GM12878 (cell line): Measurements from ENCODE around the gene EED. TPM values are rescaled to one million over a fixed set of nuclear protein-coding genes. Genes with fewer than 3 reads are reported as not detected.
"Not testable (repeated sequence)": the region's sequence is repeated elsewhere in the genome, so short reads cannot be mapped to it uniquely, and the experiment has no call there.

Experiments used
- ATAC-seq: fragments of 200-7000 bp; cut with Tn5 transposase; 3 replicates; pipeline ENCODE4 v1.9.1; 2020; ENCODE audit warnings: mild to moderate bottlenecking, moderate library complexity
- BruUV-seq: library from RNA; stranded (reverse); fragments of 400-500 nt; replicated peaks from 2 replicates; lab custom pipeline; 2021; lab: Mats Ljungman, UMichigan
- CTCF ChIA-PET: fragments of 300-600 bp; sonication (Branson Sonifier 250); formaldehyde crosslinking; extraction: SDS; loops from one replicate; lab custom pipeline; 2021; ENCODE audit warnings: inconsistent platforms; lab: Yijun Ruan, JAX
- POLR2A ChIA-PET: fragments of 350-600 bp; formaldehyde crosslinking; extraction: SDS; loops from one replicate; lab custom pipeline; 2021; ENCODE audit warnings: inconsistent platforms; lab: Charles Lee
- RAD21 ChIA-PET: fragments of 300-600 bp; sonication (Branson Sonifier 250); formaldehyde crosslinking; loops from one replicate; lab custom pipeline; 2023; ENCODE audit warnings: antibody characterized with exemption; ENCODE audit not compliant: unreplicated experiment; lab: Charles Lee
- SMC1A ChIA-PET: fragments of 300-600 bp; sonication (Branson Sonifier 250); formaldehyde crosslinking; loops from one replicate; lab custom pipeline; 2023; ENCODE audit not compliant: unreplicated experiment, uncharacterized antibody; lab: Charles Lee
- DNase-seq: peaks from one replicate; pipeline ENCODE4 v3.0.0-alpha.2; 2011; ENCODE audit warnings: low read depth, low spot score
- FAIRE-seq: peaks from 3 replicates; lab custom pipeline; 2011; peaks lifted over from hg19 to GRCh38; lab: Jason Lieb, UNC
- H2AFZ ChIP-seq: 2 replicates; pipeline ENCODE4 v1.6.0; 2011; ENCODE audit warnings: low read depth, low read length, control low read depth; ENCODE audit not compliant: control insufficient read depth
- H3K27ac ChIP-seq: 2 replicates; pipeline ENCODE4 v1.5.1; 2011; ENCODE audit warnings: control low read depth; ENCODE audit not compliant: control insufficient read depth, insufficient read depth
- H3K27me3 ChIP-seq, 2 experiments: replicated peaks in 1 of 2; 2 replicates each; pipeline versions ENCODE4 v1.6.0 to v1.6.1; 2011; ENCODE audit warnings: low read length in 1 of 2; ENCODE audit not compliant: control insufficient read depth in 2 of 2, insufficient read depth in 2 of 2
- H3K36me3 ChIP-seq, 2 experiments: 2 replicates each; pipeline ENCODE4 v1.5.1; 2011; ENCODE audit warnings: low read length in 1 of 2; ENCODE audit not compliant: control insufficient read depth in 2 of 2, insufficient read depth in 2 of 2
- H3K4me1 ChIP-seq: 2 replicates; pipeline ENCODE4 v1.6.1; 2011; ENCODE audit warnings: mild to moderate bottlenecking, low read length, moderate library complexity, mixed read lengths; ENCODE audit not compliant: control insufficient read depth, insufficient read depth
- H3K4me2 ChIP-seq: 2 replicates; pipeline ENCODE4 v1.6.0; 2011; ENCODE audit warnings: control low read depth; ENCODE audit not compliant: control insufficient read depth, insufficient read depth
- H3K4me3 ChIP-seq: fragments of 200-600 bp; sonication (generic); 2 replicates; pipeline ENCODE4 v1.5.1; 2016
- H3K79me2 ChIP-seq: 2 replicates; pipeline ENCODE4 v1.6.0; 2011; ENCODE audit warnings: low read length; ENCODE audit not compliant: control insufficient read depth, insufficient read depth
- H3K9ac ChIP-seq: 2 replicates; pipeline ENCODE4 v1.8.0; 2011; ENCODE audit warnings: low read length, control low read depth, mixed read lengths; ENCODE audit not compliant: control insufficient read depth, insufficient read depth
- H3K9me3 ChIP-seq: replicated peaks from 3 replicates; pipeline ENCODE4 v1.5.1; 2011; ENCODE audit warnings: mild to moderate bottlenecking, low read length; ENCODE audit not compliant: control insufficient read depth, insufficient read depth
- H4K20me1 ChIP-seq: 2 replicates; pipeline ENCODE4 v1.6.0; 2011; ENCODE audit not compliant: control insufficient read depth, insufficient read depth
- MTA2 ChIP-seq: fragments of 450-650 bp; IDR thresholded peaks from 2 replicates; pipeline ENCODE4 v1.6.1; 2016; ENCODE audit warnings: low read depth, mild to moderate bottlenecking, moderate library complexity
- POLR2AphosphoS2 ChIP-seq: IDR thresholded peaks from 2 replicates; pipeline ENCODE4 v1.6.1; 2011; ENCODE audit warnings: low read depth, mild to moderate bottlenecking, low read length, improper control_type of control experiment, moderate library complexity
- STAT3 ChIP-seq: IDR thresholded peaks from 2 replicates; pipeline ENCODE4 v1.6.1; 2011; ENCODE audit warnings: low read depth, low read length, improper control_type of control experiment
- SUPT20H ChIP-seq: IDR thresholded peaks from 2 replicates; pipeline ENCODE4 v1.6.1; 2011; ENCODE audit warnings: low read depth, mild to moderate bottlenecking, low read length, moderate library complexity, borderline replicate concordance; ENCODE audit not compliant: control insufficient read depth
- ZNF217 ChIP-seq: fragments of 450-650 bp; IDR thresholded peaks from 2 replicates; pipeline ENCODE4 v1.6.1; 2017; ENCODE audit warnings: antibody characterized with exemption, mild to moderate bottlenecking
- WGBS: methylation state at CpG from one replicate; pipeline ENCODE4 v1.1.6; 2016; ENCODE audit warnings: low lambda C conversion rate; ENCODE audit not compliant: insufficient replicate concordance, insufficient coverage; ENCODE audit errors: missing lambda C conversion rate; 5-methylcytosine and 5-hydroxymethylcytosine counted together
- in situ Hi-C: fragments of 300-500 bp; cut with MboI; formaldehyde crosslinking; loops from 9 replicates; pipeline ENCODE4 v1.14.3; 2018; ENCODE audit warnings: mixed read lengths
- intact Hi-C: fragments of 100-400 bp; cut with micrococcal nuclease; formaldehyde crosslinking; loops from one replicate; pipeline ENCODE4 v1.14.2; 2022; ENCODE audit not compliant: unreplicated experiment
- polyA plus RNA-seq, 11 experiments: library from polyadenylated mRNA; depleted of rRNA in 4 of 11; unstranded in 6 of 11; stranded (reverse) in 5 of 11; fragments of >200 nt; fragmentation: Nextera tagmentation in 4 of 11; fragmentation: Illumina TruSeq in 1 of 11; extraction: Ambion mirVana in 4 of 11; extraction: Trizol in 1 of 11; gene quantifications; 1 replicate in 1 of 11; 2 replicates in 10 of 11; pipeline versions ENCODE4 v1.2.1 to v1.2.3, GENCODE V29; 2011 to 2016; ENCODE audit warnings: inconsistent platforms in 2 of 11, missing spikeins in 2 of 11, low read depth in 1 of 11
- total RNA-seq, 4 experiments: library from RNA; depleted of rRNA in 3 of 4; stranded (reverse); fragments of >200 nt in 3 of 4; fragmentation: Illumina TruSeq in 1 of 4; extraction: Trizol in 1 of 4; gene quantifications; 2 replicates each; pipeline versions ENCODE4 v1.2.1 to v1.2.3, GENCODE V29; 2013 to 2021
- TF ChIP-seq, protein P1 (sequence below): IDR thresholded peaks from 2 replicates; pipeline ENCODE4 v1.6.1; 2011; ENCODE audit warnings: mild to moderate bottlenecking, low read depth, low read length, moderate library complexity; ENCODE audit not compliant: insufficient replicate concordance
- TF ChIP-seq, protein P2 (sequence below): IDR thresholded peaks from 2 replicates; pipeline ENCODE4 v1.6.1; 2011; ENCODE audit warnings: low read depth, low read length, improper control_type of control experiment, borderline replicate concordance
- TF ChIP-seq, protein P3 (sequence below): IDR thresholded peaks from 2 replicates; pipeline ENCODE4 v1.6.1; 2011; ENCODE audit warnings: low read depth, mild to moderate bottlenecking, low read length, moderate library complexity, borderline replicate concordance; ENCODE audit errors: extremely low read depth
- TF ChIP-seq, protein P4 (sequence below): fragments of 450-650 bp; IDR thresholded peaks from 2 replicates; pipeline ENCODE4 v1.6.1; 2017; ENCODE audit warnings: borderline replicate concordance

Gene EED
- total and polyA plus RNA-seq, 10 of the 15 experiments (the other 5 are each of a cell fraction or from before 2014, with no cell fraction given): 41.5 to 140 (median 72.2) TPM

DNA sequence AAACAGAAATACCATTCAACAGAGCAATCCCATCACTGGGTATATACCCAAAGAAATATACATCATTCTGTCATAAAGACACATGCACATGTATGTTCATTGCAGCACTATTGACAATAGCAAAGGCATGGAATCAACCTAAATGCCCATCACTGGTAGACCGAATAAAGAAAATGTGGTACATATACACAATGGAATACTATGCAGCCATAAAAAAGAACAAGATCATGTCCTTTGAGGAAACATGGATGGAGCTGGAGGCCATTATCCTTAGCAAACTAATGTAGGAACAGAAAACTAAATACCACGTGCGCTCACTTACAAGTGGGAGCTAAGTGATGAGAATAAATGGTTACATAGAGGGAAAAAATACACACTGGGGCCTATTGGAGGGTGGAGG, 19.2 kb upstream of the EED start:
- POLR2A ChIA-PET: interaction anchor here (1.0 kb wide), 1 partner anchor 14 kb away, joined by 4 read pairs; no protein-coding TSS in a partner anchor
- H3K27me3 ChIP-seq, ATAC-seq, DNase-seq, FAIRE-seq, H3K27ac ChIP-seq, in situ Hi-C loops, BruUV-seq, H3K36me3 ChIP-seq, SMC1A ChIA-PET, H3K9ac ChIP-seq, H3K9me3 ChIP-seq, H3K4me2 ChIP-seq, H2AFZ ChIP-seq, H4K20me1 ChIP-seq, intact Hi-C loops, H3K4me3 ChIP-seq, H3K79me2 ChIP-seq: not testable (repeated sequence)
- peaks cover 13% of the 10 kb centered on the region; the same call in 1 of the 2 replicates for H3K4me1 ChIP-seq
- 100% methylated on average over 3 of the region's 3 CpGs for WGBS
- CTCF ChIA-PET: interaction anchor here (0.6 to 2.1 kb wide), 2 partner anchors 32 to 111 kb away, joined by 3 to 6 read pairs; no protein-coding TSS in a partner anchor
- RAD21 ChIA-PET: interaction anchor here (0.9 kb wide), 1 partner anchor 14 kb away, joined by 3 read pairs; no protein-coding TSS in a partner anchor

DNA sequence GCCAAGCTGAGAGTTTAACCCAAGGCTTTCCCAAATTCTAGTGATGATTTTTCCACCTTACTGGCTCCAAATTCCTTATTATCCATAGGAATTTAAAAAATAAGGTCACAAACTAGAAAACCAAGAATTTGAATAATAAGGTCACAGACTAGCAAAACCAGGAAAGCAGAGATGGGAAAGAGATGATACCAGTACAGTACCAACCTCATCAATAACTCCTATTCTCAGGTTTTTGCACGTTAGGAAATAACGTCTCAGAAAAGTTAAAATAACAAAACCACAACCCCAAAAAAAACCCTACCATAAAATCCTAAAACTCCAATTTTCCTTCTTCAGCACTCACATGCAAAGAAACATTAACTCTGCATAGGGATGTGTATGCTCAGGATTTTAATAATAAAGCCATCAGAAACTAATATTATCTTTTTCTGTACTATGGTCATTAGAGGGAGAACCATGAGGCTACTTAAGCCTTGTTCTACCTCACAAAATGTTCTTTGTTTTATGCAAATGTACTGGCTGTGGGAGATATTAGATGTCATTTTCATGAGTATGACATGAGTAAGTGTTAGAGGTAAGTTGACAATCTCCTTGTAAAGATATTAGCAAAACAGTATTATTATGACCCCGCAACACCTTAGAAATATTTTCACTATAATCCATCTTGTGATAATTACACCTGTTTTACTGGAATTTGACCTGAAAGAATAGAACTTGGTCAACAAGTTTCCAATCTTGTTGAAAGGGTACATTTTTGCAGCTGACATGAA, 16.1 kb upstream of the EED start:
- Histone ChIP-seq H3K27ac (no peak overlapping the region), H3K27me3 (no peaks in the 10 kb centered on the region), H3K9me3 (no peaks in the 10 kb centered on the region; the same call in none of the 3 replicates), H3K36me3 (no peaks in the 10 kb centered on the region), H3K4me1 (0 out of 2 replicates have a peak, but pooled peaks cover 5% of the 10 kb centered on the region), H3K4me3 (no peak overlapping the region), H3K79me2 (no peaks in the 10 kb centered on the region), H3K9ac (no peak overlapping the region), H4K20me1 (no peaks in the 10 kb centered on the region), H3K4me2 (no peak overlapping the region), H2AFZ (no peak overlapping the region; the same call in 1 of the 2 replicates)
- ChIA-PET CTCF (interaction anchor here (1.0 kb wide), 1 partner anchor 55 kb away, joined by 3 read pairs; no protein-coding TSS in a partner anchor), SMC1A (interaction anchor here (0.9 to 1.9 kb wide), 3 partner anchors 16 to 111 kb away, joined by 3 to 6 read pairs (median 3); partner anchors contain the start of gene EED), RAD21 (interaction anchor here (1.0 kb wide), 1 partner anchor 9 kb away, joined by 5 read pairs; no protein-coding TSS in a partner anchor), POLR2A (interaction anchor here (1.4 kb wide), 1 partner anchor 8 kb away, joined by 8 read pairs; no protein-coding TSS in a partner anchor)
- DNase-seq: no peak
- peak; percentile 78 for ATAC-seq
- WGBS: 20% methylated on average over 3 of the region's 3 CpGs
- intact Hi-C loops: no loop called here
- no TSS peak for BruUV-seq
- no peak for FAIRE-seq
- in situ Hi-C loops: no loop called here
- no peak for TF ChIP-seq MTA2
- no peak for TF ChIP-seq ZNF217
- TF ChIP-seq, protein P1, sequence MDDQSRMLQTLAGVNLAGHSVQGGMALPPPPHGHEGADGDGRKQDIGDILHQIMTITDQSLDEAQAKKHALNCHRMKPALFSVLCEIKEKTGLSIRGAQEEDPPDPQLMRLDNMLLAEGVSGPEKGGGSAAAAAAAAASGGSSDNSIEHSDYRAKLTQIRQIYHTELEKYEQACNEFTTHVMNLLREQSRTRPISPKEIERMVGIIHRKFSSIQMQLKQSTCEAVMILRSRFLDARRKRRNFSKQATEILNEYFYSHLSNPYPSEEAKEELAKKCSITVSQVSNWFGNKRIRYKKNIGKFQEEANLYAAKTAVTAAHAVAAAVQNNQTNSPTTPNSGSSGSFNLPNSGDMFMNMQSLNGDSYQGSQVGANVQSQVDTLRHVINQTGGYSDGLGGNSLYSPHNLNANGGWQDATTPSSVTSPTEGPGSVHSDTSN: no peak
- no peak for TF ChIP-seq SUPT20H
- TF ChIP-seq, protein P2, sequence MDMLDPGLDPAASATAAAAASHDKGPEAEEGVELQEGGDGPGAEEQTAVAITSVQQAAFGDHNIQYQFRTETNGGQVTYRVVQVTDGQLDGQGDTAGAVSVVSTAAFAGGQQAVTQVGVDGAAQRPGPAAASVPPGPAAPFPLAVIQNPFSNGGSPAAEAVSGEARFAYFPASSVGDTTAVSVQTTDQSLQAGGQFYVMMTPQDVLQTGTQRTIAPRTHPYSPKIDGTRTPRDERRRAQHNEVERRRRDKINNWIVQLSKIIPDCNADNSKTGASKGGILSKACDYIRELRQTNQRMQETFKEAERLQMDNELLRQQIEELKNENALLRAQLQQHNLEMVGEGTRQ: no peak
- TF ChIP-seq, protein P3, sequence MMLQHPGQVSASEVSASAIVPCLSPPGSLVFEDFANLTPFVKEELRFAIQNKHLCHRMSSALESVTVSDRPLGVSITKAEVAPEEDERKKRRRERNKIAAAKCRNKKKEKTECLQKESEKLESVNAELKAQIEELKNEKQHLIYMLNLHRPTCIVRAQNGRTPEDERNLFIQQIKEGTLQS: no peak
- TF ChIP-seq, protein P4, sequence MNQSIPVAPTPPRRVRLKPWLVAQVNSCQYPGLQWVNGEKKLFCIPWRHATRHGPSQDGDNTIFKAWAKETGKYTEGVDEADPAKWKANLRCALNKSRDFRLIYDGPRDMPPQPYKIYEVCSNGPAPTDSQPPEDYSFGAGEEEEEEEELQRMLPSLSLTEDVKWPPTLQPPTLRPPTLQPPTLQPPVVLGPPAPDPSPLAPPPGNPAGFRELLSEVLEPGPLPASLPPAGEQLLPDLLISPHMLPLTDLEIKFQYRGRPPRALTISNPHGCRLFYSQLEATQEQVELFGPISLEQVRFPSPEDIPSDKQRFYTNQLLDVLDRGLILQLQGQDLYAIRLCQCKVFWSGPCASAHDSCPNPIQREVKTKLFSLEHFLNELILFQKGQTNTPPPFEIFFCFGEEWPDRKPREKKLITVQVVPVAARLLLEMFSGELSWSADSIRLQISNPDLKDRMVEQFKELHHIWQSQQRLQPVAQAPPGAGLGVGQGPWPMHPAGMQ: no peak
- TF ChIP-seq STAT3: no peak
- no peak for TF ChIP-seq POLR2AphosphoS2
